Measurements from ENCODE around the gene CACNA1C.

CACNA1C gene

DNA sequence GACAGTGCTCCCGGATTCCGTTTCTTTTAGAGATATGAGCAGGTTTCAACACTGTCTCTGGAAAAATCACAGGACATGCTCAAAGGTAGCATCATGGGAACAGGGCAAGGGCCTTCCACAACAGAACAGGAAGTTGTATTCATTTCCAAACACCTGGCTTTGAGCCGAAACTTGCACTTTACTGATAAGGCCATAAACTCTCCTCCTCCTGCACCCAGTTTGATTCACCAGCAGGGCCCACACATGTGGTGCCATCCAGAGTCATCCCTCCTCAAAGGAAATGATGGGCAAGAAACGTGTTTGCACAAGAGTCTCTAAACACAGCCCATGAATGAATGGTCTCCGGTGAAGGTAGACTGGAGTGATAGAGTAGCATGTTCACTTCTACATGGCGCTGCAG lies 473.6 kb downstream of the CACNA1C start:
- no peak for TF ChIP-seq ZFX (IDR thresholded peaks at IDR 0.05)
- no peak overlapping the region for H3K27ac ChIP-seq

DNA sequence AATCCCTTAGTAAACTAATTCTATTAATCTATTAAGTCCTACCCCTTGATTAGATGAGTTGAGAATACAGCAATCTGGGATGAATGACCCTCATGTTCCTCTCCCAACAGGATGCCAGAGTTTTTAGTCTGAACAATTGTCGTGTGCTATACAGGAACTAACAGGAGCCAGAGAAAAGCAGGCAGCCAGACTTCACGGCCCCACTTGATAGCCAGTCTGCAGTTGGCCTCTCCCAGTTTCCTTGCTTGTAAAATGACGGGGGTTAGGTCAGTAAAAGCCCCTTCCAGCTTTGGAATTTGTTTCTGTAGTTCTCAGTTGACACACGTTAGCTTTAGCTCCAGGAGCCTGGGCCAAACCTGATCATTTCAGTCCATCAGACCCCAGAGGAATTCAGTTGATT lies 475.2 kb downstream of the CACNA1C start:
- no peak overlapping the region for H3K27ac ChIP-seq
- no peak for TF ChIP-seq ZFX (IDR thresholded peaks at IDR 0.05)
- TF ChIP-seq, protein P1, sequence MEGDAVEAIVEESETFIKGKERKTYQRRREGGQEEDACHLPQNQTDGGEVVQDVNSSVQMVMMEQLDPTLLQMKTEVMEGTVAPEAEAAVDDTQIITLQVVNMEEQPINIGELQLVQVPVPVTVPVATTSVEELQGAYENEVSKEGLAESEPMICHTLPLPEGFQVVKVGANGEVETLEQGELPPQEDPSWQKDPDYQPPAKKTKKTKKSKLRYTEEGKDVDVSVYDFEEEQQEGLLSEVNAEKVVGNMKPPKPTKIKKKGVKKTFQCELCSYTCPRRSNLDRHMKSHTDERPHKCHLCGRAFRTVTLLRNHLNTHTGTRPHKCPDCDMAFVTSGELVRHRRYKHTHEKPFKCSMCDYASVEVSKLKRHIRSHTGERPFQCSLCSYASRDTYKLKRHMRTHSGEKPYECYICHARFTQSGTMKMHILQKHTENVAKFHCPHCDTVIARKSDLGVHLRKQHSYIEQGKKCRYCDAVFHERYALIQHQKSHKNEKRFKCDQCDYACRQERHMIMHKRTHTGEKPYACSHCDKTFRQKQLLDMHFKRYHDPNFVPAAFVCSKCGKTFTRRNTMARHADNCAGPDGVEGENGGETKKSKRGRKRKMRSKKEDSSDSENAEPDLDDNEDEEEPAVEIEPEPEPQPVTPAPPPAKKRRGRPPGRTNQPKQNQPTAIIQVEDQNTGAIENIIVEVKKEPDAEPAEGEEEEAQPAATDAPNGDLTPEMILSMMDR (conservative IDR thresholded peaks at IDR 0.05), result no peak

DNA sequence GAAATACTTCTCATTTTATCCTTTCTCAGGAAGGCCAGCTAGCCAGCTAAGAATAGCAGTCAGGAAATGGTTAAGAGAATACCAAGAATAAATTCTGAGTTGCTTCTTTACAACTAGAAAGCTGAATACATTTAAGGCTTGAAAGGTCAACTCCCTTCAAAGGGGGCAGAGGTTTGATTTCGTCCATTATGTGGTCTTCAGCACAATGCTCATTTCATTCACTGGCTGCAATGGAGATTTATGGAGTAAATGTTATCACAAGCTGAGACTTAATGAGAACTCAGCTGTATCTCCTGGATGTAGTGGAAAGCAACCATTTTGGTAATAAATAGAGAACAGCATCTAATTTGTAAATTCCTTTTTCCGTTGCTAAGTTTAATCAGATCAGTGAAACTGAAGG lies 477.0 kb downstream of the CACNA1C start:
- TF ChIP-seq, protein P1 (conservative IDR thresholded peaks at IDR 0.05), result no peak
- TF ChIP-seq ZFX (IDR thresholded peaks at IDR 0.05), result no peak
- no peak overlapping the region for H3K27ac ChIP-seq

DNA sequence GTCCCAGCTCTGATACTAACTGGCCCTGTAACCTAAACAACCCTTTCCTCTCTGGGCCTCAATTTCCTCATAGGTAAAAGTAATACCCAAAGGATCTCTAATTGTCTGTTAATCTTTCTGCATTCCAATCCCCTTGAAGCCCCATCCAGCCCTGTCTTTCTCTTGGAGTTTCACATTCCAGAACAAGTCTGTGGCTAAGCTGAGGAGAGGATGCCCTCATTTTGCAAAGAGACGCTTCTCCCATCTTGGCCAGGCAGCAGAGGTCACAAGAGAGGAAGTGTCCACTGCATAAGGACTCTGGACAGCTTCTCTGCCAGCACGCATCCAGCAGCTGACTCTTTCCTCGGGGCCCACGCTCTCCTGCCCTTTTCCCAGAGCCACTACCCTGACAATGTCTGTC lies 478.6 kb downstream of the CACNA1C start:
- H3K27ac ChIP-seq, result no peak overlapping the region
- TF ChIP-seq, protein P1 (conservative IDR thresholded peaks at IDR 0.05), result no peak
- TF ChIP-seq ZFX (IDR thresholded peaks at IDR 0.05), result no peak

DNA sequence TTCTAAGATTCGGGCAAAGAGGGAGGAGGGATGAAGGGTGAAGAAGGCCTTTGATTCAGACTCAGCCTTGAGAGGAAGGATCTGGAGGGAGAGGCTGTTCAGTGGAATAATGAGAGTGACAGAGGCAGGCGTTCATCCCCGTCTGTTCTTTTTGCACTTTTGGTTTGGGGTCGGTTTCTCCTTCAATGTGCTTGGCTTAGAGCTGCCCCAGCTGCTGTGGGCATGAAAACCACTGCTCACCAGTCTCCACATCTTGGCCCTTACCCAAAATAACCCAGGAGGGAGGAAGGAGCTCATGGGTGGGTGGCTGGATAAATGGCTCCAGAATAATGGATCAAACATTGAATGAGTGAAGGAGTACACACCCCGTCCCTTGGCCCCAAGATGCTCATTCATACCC lies 480.2 kb downstream of the CACNA1C start:
- TF ChIP-seq, protein P1 (conservative IDR thresholded peaks at IDR 0.05), result no peak
- TF ChIP-seq ZFX (IDR thresholded peaks at IDR 0.05), result no peak
- no peak overlapping the region for H3K27ac ChIP-seq

DNA sequence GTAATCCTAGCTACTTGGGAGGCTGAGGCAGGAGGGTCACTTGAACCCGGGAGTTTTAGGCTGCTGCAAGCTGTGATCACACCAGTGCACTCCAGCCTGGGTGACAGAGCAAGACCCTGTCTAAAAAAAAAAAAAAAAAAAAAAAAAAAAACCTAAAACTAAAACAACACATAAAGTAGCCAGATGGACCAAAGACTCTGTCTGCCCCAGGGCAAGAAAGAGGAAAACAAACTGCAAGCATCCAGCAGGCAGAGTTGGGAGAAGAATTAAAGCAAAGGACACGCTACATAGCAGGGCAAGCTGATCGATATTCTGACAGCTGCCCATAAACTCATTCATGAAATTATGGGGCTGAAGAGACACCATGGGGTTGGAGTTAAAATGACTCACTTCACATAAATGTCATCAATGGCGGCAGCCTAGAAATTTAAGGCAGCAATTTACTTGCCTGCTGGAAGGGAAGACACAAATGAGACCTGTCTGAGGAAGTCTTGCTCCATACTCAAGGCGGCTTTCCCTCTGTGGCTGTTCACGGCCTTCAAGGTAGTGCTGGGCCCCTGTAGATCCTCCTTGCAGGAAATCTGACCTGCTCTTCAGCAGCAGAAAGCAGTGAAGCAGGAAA lies 482.9 kb downstream of the CACNA1C start:
- no peak overlapping the region for H3K27ac ChIP-seq
- TF ChIP-seq ZFX (IDR thresholded peaks at IDR 0.05), result no peak
- TF ChIP-seq, protein P1 (conservative IDR thresholded peaks at IDR 0.05), result no peak

DNA sequence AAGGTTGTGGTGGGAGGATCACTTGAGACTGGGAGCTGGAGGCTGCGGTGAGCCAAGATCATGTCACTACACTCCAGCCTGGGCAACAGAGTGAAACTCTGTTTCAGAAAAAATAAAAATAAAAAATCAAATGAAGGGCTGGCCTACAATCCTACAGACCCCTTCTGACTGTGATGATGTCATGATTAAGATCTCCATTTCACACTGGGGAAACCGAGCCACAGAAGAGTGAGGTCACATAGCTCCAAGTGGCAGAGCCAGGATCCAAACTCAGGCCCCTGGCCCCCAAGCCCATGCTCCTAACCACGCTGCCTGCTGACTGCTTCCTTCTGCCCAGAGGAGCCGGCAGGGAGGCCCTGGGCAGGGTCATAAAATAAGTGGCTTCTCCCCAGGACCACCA lies 483.9 kb downstream of the CACNA1C start:
- no peak for TF ChIP-seq ZFX (IDR thresholded peaks at IDR 0.05)
- TF ChIP-seq, protein P1 (conservative IDR thresholded peaks at IDR 0.05), result no peak
- H3K27ac ChIP-seq, result no peak overlapping the region

DNA sequence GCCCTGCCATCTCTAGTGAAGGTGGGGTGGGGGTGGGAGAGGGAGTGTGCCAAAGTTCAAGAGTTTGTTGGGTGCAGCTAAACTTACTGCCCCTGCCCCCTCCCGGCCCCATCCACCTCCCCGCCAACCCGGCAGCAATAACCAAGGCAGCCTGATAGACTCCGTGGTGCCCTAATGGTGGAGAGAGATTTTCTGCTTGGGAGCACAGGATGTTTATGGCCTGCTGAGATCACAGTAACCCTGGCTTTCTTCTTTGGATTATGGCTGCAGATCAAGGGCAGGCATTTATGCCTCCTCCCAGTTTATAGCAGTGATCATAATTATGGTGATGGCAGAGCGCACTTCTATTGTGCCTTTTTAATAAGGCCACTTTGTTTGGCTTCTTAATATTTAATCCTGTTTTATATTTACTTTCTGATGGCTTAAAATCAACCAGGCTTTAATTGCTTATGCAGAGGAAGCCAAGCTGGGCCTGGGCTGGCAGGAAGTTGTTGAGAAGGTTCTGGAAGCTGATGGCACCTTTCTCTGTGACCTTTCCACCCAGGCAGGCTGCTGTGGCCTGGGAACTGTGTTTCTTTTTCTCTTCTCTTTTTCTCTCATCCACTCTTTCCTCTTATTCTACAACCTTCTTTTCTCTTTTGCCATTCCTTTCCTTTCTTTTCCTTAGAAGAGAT lies 485.2 kb downstream of the CACNA1C start:
- H3K27ac ChIP-seq, result no peak overlapping the region
- TF ChIP-seq, protein P1 (conservative IDR thresholded peaks at IDR 0.05), result no peak
- TF ChIP-seq ZFX (IDR thresholded peaks at IDR 0.05), result no peak

Measured in C4-2B (cell line).